Activated B cell treated with CpG ODN at 0.5 μM for 24 hours (primary cell): Measurements from ENCODE around the gene OR4L1. TPM values are rescaled to one million over a fixed set of nuclear protein-coding genes. Genes with fewer than 3 reads are reported as not detected.

ENCODE experiments used
- ATAC-seq: fragments of 200-7000 bp; cut with Tn5 transposase; one replicate; pipeline ENCODE4 v1.10.0; 2021; ENCODE audit warnings: low read depth, mild to moderate bottlenecking, moderate library complexity
- CTCF ChIA-PET: fragments of 350-600 bp; sonication (Branson Sonifier 250); formaldehyde crosslinking; loops from one replicate; lab custom pipeline; 2021; ENCODE audit warnings: antibody characterized with exemption; lab: Charles Lee
- POLR2A ChIA-PET: fragments of 350-600 bp; sonication (Branson Sonifier 250); formaldehyde crosslinking; loops from one replicate; lab custom pipeline; 2021; ENCODE audit warnings: antibody characterized with exemption; lab: Charles Lee
- DNase-seq: peaks from one replicate; pipeline ENCODE4 v3.0.0; 2022
- H3K27ac Mint-ChIP-seq: one replicate; pipeline ENCODE4 v1.8.0; 2020; ENCODE audit warnings: mixed read lengths
- H3K27me3 Mint-ChIP-seq: one replicate; pipeline ENCODE4 v1.8.0; 2021; ENCODE audit warnings: mixed read lengths
- H3K36me3 Mint-ChIP-seq: one replicate; pipeline ENCODE4 v1.8.0; 2021; ENCODE audit warnings: low read depth, mixed read lengths
- H3K4me1 Mint-ChIP-seq: one replicate; pipeline ENCODE4 v1.8.0; 2021; ENCODE audit warnings: mixed read lengths
- H3K4me3 Mint-ChIP-seq: one replicate; pipeline ENCODE4 v1.8.0; 2020; ENCODE audit warnings: mild to moderate bottlenecking, mixed read lengths
- H3K9me3 Mint-ChIP-seq: one replicate; pipeline ENCODE4 v1.8.0; 2020; ENCODE audit warnings: mixed read lengths
- CTCF ChIP-seq: fragments of 200-600 bp; IDR thresholded peaks from one replicate; pipeline ENCODE4 v1.8.0; 2022; ENCODE audit warnings: antibody characterized with exemption, mild to moderate bottlenecking
- intact Hi-C: fragments of 100-400 bp; cut with micrococcal nuclease; formaldehyde crosslinking; loops from one replicate; pipeline ENCODE4 v1.15.1; 2024
- total RNA-seq: library from RNA; stranded (reverse); gene quantifications from 2 replicates; pipeline ENCODE4 v1.2.3, GENCODE V29; 2022

Gene OR4L1
- total RNA-seq, 1 donor from 2014 or later: not detected

- ATAC-seq (no peak), DNase-seq (no peak)
- ChIA-PET CTCF (no interaction called here), POLR2A (no interaction called here)
- Mint-ChIP-seq H3K27ac (no peak within 1 kb of the TSS), H3K36me3 (no peaks in the 10 kb centered on the region), H3K9me3 (no peaks in the 10 kb centered on the region), H3K4me1 (no peaks in the 10 kb centered on the region), H3K4me3 (no peak within 1 kb of the TSS), H3K27me3 (peaks cover 4% of the 10 kb centered on the region)
- TF ChIP-seq CTCF: no peak
- intact Hi-C loops: no loop called here
These were observed 50.6 kb downstream of the OR4L1 start, which contains the start of gene OR4K17 for GRCh38 chr14:20110438-20110837. Gene OR4K17, plus strand, starts transcription at chr14:20110739. Its CDS starts 6,761 bp downstream, at chr14:20117500.

Other genes starting within 250 kb of the OR4L1 start
- not detected in 2 replicates for gene OR4K2, start 184.9 kb upstream of the OR4L1 start, total RNA-seq
- not detected in 2 replicates for gene OR4K5, start 139.4 kb upstream of the OR4L1 start, total RNA-seq
- gene OR4K1, start 129.1 kb upstream of the OR4L1 start, total RNA-seq: not detected in 2 replicates
- gene OR4K15, start 84.5 kb upstream of the OR4L1 start, total RNA-seq: not detected in 2 replicates
- gene OR4Q2, start 57.9 kb upstream of the OR4L1 start, total RNA-seq: not detected in 2 replicates
- not detected in 2 replicates for gene OR4K14, start 40.7 kb upstream of the OR4L1 start, total RNA-seq
- gene OR4K13, start 24.0 kb upstream of the OR4L1 start, total RNA-seq: not detected in 2 replicates
- gene OR4K17, start 50.7 kb downstream of the OR4L1 start, total RNA-seq: not detected in 2 replicates
- not detected in 2 replicates for gene OR4N5, start 78.8 kb downstream of the OR4L1 start, total RNA-seq
- not detected in 2 replicates for gene OR11G2, start 130.9 kb downstream of the OR4L1 start, total RNA-seq
- not detected in 2 replicates for gene OR11H6, start 163.7 kb downstream of the OR4L1 start, total RNA-seq
- gene OR11H7, start 168.9 kb downstream of the OR4L1 start, total RNA-seq: not detected in 2 replicates
- gene OR11H4, start 179.2 kb downstream of the OR4L1 start, total RNA-seq: not detected in 2 replicates
- 25.0 and 32.7 TPM in 2 replicates for gene TTC5, start 245.9 kb downstream of the OR4L1 start, total RNA-seq